Stimulated activated CD8-positive, alpha-beta memory T cell treated with anti-CD3 and anti-CD28 coated beads, Interleukin-12 subunit alpha, Interleukin-12 subunit beta, amount 100 ng/mL, for 1 hour (primary cell): ENCODE measurements around the gene MTCH1.

ENCODE experiments used
- DNase-seq: peaks from one replicate; pipeline ENCODE4 v3.0.0-alpha.2; 2020; ENCODE audit warnings: low read depth

The MTCH1 gene

GRCh38 chr6:36970892-36971842, 14.8 kb downstream of the MTCH1 start:
- DNase-seq: no peak

GRCh38 chr6:36969988-36970891, 15.8 kb downstream of the MTCH1 start:
- no peak for DNase-seq

DNA sequence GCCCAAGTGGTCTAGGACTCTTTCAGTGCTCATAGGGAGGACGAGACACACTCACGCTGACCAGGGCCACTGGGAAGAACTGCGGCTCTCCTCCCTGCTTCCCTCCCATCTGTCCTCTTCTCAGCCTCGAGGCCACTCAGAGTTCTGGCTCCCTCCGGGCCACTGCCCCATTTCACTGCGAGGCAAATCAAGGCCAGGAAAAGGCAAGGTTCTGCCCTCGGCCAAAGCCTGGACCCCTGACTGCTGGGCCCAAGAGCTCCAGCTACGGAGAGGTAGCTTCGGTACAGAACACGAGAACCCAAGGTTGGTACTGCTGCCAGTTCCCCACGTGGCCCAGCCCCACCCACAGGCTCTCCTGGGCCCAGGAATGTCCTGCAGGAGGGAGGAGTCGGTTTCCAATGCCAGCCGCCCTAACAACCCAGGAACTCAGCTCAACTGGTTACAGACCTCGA, 16.7 kb downstream of the MTCH1 start:
- no peak for DNase-seq

GRCh38 chr6:36968266-36968977, 17.6 kb downstream of the MTCH1 start:
- no peak for DNase-seq

DNA sequence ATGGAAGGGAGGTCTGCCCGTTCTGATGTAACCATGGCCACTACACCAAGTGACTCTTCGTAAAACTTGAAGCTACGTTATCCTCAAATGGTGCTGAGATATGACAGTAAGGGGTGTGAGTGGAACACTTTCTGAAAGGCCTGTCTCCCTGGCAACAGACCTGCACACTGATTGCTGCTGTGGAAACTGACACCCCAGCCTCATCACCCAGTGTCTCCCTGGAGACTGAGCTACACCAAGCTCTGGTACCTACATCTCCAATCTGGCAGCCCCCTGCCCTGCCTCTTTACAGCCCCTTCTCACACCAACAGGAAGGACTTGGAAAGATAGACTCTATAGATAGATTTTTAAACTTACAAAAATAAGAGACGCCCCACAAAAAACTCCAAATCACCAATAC, 18.2 kb downstream of the MTCH1 start:
- DNase-seq: no peak

- no peak for DNase-seq
Observed at GRCh38 chr6:36967301-36967700, 18.7 kb downstream of the MTCH1 start.

DNA sequence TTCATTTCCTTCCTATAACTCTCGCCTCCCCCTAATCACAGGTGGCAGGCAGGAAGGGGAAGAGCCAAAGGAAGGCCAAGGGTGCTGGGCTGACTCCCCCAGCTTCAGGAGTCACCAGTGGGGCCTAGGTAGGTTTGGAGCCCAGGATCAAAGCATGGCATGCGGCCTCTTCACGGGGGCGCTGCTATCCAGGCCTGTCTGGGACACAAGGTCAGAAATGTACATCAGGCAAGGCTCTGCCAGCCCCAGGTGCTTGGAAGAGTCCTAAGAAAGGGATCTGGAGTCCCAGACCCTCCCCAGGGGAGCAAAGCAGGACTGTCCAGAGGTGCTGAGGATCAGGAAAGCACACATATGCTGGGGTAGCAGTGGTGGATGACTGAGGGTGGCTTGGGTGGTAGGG, 21.1 kb downstream of the MTCH1 start:
- no peak for DNase-seq

- DNase-seq: no peak
Observed at GRCh38 chr6:36964349-36964748, 21.6 kb downstream of the MTCH1 start.

DNA sequence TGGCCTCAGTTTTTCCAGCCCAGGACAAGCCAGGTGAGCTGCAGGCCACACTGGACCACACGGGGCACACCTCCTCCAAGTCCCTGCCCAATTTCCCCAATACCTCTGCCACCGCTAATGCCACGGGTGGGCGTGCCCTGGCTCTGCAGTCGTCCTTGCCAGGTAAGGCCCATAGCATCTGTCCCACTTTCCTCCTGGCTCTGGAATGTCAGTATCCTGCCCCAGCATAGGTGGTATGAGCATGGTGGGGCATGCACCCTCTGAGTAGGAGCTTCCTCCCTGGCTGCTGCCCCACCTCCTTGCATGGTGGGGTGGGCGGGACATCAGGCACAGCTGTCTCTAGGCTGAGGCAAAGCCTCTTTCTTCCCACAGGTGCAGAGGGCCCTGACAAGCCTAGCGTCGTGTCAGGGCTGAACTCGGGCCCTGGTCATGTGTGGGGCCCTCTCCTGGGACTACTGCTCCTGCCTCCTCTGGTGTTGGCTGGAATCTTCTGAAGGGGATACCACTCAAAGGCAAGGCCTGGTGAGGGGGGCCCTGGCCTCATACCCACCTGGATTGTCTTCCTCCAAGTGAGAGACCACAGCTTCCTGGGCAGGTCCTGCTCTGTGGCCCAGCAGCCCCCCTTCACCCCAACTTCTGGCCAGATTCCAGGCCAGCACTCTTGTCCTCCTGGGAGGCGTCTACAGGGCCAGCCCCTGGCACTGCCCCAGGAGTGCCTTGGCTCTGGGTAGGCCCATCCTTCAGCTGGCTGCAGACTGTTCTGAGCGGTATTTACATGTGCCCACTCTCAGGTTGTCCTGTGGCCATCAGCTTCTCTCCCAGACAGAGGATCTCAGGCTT, 22.3 kb downstream of the MTCH1 start:
- DNase-seq: no peak

- DNase-seq: peak; percentile 33
Observed at GRCh38 chr6:36962874-36963273, 23.1 kb downstream of the MTCH1 start.

GRCh38 chr6:36961441-36962435, 24.3 kb downstream of the MTCH1 start:
- no peak for DNase-seq

DNA sequence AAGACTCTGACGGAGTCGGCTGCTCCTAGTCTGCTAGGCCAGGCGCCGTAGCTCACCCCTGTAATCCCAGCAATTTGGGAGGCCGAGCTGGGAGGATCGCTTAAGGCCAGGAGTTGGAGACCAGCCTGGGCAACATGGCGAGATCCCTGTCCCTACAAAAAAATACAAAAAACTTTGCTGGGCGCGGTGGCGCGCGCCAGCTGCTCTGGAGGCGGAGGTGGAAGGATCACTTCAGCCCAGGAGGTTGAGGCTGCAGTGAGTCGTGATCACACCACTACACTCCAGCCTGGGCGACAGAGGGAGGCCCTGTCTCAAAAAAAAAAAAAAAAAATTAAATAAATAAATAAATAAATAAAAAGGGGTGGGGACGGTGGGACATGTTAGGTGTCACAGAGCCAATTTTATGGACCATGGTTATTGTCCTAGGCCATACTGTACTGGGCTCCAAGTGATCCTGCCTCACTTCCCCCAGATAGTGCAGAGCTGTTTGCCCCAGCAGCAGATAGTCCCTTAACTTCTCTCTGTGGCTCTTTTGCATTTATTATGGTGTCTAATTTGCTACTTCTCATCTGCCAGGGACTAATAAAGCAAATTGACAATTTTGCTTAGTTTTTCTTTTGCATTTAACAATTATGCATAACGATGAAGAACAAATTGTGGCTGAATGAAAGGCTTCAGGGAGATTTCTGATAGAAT, 26.3 kb downstream of the MTCH1 start:
- no peak for DNase-seq

GRCh38 chr6:36958775-36959554, 27.0 kb downstream of the MTCH1 start:
- no peak for DNase-seq

DNA sequence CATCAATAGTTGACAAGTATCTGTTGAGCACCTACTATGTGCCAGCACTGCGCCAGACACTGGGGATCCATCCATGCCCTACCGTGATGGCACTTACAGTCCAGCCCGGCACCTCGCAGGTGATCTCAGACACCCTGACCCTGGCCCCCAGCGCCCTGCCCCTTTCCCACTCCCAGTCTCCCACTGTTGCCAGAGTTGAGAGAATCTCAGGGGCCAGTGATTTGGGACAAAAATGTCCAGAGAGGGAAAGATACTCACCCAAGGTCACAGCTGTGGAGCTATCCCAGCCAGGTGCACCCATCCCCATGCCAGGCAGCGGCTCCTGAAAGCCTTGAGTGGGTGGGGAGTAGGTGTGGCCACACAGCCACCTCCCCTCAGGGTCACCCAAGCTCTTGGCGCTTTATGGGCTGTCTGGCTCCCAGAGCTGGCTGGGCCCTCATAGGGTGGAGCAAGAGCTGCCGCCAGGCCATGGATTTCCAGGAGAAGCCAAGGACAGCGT, 28.2 kb downstream of the MTCH1 start:
- DNase-seq: no peak

DNA sequence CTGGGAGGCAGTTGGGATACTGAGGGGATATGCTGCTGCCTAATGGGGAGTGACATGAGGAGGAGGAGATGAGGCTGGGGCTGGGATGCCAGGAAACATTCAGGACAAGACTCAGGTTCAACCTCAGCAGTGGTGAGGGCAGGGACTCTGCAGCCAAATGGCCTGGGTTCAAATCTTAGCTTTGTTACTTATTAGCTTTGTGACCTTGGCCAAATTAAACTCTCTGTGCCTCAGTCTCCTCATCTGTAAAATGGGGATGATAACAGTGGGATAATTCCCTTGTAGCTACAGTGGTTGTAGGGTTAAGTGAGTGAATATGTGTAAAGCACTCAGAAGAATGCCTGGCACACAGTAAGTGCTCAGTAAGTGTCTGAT, 29.6 kb downstream of the MTCH1 start:
- no peak for DNase-seq

DNA sequence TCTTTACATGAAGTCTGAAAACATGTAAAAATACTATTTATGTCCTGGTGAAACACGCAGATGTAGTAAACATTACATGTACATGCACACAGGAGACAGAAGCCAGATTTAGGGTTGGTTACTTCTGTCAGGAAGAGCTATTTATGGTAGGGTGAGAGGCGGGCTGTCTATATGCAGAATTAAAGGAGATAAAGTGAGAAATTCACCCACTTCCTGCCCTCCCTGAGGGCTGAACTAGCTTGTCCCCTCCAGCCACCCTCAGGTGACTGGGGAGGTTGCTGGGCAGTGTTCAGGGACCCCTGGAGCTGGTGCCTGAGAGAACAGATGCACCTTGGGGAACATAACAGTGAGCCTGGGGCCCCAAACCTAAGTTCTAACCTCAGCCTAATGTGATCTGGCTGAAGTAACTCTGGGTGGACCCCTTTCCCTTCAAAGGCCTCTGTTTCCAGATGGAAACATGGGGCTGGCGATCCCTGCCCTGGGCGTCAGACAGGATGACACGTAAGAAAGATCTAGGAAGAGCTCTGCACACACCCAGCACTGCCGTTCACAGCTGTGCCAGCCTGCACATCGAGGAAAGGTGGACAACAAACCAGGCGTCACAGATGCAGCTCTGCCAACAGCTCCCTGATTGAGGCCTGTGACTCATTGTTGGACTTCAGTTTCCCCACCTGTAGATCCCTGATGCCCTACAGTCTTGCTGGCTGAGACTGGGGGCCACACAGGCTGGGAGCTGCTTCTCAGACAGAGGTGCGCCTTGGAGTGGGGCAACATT, 30.1 kb downstream of the MTCH1 start:
- no peak for DNase-seq

DNA sequence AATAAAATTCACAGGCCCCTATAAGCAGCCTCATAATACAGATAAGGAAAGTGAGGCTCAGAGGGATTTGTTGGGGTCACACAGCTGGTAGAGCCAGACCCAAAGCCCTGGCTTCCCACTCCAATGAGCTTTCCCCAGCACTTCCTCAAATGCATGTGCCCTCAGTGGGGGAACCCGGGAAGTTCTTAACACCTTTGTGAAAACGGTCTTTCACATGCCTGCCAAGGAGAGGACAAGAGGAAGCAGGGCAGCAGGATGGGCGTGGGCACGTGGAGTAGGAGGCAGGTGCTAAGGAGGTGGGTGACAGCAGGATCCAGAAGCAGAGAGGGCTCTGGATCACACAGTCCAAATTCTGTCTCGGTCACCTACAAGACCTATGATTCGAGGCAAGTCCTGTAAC, 30.9 kb downstream of the MTCH1 start:
- DNase-seq: no peak
